Peyer's patch (tissue), 4 donors: ENCODE data around the gene DHX32.

Source experiments
- POLR2A ChIP-seq, 2 donors: fragments of 450-650 bp; IDR thresholded peaks; one replicate each; pipeline ENCODE4 v1.5.1; 2017; ENCODE audit warnings: antibody characterized with exemption in 2 of 2, mild to moderate bottlenecking in 2 of 2, moderate library complexity in 2 of 2
- TF ChIP-seq, protein P1 (sequence below), 6 experiments: fragments of 450-650 bp in 4 of 6; fragments of 200-600 bp in 2 of 6; sonication (generic) in 1 of 6; IDR thresholded peaks; one replicate each; pipeline ENCODE4 v1.5.1; 2017 to 2019; ENCODE audit warnings: antibody characterized with exemption in 6 of 6, mild to moderate bottlenecking in 3 of 6, moderate library complexity in 1 of 6

DNA sequence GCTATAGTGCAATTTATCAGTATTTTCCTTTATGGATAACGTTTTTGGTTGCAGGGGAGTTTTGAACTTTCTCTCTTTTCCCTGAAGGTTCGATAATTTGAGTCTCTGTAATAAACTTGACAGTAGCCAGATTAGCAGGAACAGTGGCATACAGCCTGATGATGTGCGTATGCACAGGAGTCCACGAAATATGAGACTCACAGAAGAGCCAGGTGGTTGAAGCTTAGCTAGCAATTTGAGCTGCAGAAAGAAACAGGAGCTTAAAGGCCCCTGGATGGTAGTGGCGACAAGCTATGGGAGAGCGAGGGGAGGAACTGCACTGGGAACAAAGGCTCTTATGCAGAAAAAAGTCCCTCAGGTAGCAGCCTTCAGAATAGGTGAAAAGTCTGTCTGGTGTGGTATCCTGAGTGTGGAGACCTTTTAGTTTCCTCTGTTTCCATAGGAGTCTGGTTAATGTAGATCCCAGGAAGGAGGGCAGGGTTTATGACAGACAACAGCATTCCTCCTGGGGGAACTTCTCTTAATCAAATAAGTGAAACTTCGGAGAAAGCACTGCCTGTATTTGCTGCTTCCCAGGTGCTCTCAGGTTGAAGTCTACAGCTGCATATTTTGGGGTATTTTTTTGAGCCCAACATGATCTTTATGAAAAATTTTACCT is 48.0 kb upstream of the DHX32 start:
- TF ChIP-seq POLR2A (IDR thresholded peaks at IDR 0.05) = no peak
- TF ChIP-seq, protein P1, sequence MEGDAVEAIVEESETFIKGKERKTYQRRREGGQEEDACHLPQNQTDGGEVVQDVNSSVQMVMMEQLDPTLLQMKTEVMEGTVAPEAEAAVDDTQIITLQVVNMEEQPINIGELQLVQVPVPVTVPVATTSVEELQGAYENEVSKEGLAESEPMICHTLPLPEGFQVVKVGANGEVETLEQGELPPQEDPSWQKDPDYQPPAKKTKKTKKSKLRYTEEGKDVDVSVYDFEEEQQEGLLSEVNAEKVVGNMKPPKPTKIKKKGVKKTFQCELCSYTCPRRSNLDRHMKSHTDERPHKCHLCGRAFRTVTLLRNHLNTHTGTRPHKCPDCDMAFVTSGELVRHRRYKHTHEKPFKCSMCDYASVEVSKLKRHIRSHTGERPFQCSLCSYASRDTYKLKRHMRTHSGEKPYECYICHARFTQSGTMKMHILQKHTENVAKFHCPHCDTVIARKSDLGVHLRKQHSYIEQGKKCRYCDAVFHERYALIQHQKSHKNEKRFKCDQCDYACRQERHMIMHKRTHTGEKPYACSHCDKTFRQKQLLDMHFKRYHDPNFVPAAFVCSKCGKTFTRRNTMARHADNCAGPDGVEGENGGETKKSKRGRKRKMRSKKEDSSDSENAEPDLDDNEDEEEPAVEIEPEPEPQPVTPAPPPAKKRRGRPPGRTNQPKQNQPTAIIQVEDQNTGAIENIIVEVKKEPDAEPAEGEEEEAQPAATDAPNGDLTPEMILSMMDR (IDR thresholded peaks at IDR 0.05) = no peak
